Hindlimb muscle (tissue), 1 donor: Measurements from ENCODE around the gene SDR42E1. TPM values are rescaled to one million over a fixed set of nuclear protein-coding genes. Genes with fewer than 3 reads are reported as not detected.
"Not testable (repeated sequence)": the region's sequence is repeated elsewhere in the genome, so short reads cannot be mapped to it uniquely, and the experiment has no call there.

ENCODE experiments used
- DNase-seq: peaks from one replicate; pipeline ENCODE4 v3.0.0-alpha.2; 2013
- polyA plus RNA-seq: library from polyadenylated mRNA; unstranded; fragments of 120-200 nt; gene quantifications from one replicate; pipeline ENCODE4 v1.2.1, GENCODE V29; 2013; ENCODE audit not compliant: insufficient read length

The SDR42E1 gene
- polyA plus RNA-seq, 1 donor: 0.66 TPM

DNA sequence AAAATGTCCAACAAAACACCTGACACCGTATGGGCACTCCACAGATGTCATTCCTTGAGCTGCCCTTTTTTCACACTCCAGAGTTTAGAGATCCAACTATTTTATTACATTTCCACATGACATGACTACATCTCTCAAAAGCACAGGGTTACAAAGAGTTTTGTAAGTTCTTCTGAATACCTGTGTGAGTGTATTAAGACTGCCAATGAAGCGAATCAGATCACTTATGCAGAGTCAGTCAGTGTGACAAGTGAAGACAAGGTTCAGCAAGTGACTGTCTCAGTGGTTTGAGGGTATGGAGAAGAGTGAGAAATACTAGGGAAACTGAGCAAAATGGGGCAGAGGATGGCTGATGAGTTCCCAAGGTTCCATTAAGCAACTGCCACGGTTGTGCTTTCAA, 8.4 kb downstream of the SDR42E1 start:
- no peak for DNase-seq

DNA sequence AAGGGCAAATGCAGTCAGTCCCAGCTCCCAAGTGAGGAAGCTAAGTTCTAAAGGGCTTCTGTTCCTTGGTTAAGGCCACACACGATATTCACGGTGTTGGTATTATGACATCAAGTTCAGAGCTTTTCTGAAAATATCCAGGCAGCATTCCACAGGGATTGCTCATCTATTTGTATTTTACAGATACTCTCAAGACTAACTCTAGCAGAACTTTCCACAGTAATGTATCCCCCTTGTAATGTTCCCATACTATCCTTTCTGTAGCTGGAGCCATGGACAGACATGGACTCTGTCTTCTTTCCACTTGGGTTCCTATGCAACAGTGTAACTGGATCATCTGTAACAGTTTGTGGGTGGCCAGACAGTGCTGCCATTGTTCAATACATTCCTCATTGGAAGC, 13.5 kb downstream of the SDR42E1 start:
- DNase-seq: no peak

- DNase-seq: peak; percentile 82
Measured at GRCh38 chr16:81996664-81997509, 14.4 kb downstream of the SDR42E1 start.

GRCh38 chr16:81995651-81996050, 15.6 kb downstream of the SDR42E1 start:
- DNase-seq: no peak

DNA sequence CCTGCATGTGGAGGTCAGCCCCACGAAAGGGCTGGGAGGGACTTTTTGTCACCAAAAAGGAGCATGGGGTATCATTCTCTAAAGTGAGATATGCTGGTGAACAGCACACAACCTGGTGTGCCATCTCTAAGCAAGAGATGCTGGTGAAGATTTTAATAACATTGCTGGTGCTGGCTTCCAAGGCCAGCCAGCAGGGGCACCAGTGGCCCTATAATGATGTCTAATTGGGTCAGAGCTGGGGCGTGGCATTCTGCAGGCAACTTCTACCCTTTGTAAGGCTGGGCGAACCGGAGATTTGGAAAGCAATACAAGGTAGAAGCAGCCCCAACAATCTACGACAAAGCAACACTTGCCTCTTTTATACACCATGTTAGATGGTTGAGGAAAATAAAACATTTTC, 16.8 kb downstream of the SDR42E1 start:
- DNase-seq: no peak

- no peak for DNase-seq
Measured at GRCh38 chr16:81992859-81993258, 18.4 kb downstream of the SDR42E1 start.

DNA sequence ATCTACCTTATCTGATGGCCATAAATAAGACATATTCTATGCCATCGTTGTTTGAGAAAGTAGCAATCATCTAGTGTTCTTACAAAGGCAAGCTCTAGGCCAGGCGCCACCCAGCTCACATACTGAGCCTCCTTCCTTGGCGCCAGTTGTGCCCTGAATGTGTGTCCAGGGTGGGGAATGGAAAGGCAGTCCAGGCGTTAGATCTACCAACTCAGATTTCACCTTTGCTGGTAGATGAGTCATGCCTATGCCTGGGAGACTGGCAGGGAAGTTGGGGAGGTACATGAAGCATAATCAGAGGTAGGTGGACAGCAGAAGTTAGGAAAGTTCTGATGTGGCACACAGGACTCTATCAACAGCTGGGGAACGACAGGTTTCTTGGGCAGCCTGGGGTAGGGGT, 23.6 kb downstream of the SDR42E1 start:
- no peak for DNase-seq

DNA sequence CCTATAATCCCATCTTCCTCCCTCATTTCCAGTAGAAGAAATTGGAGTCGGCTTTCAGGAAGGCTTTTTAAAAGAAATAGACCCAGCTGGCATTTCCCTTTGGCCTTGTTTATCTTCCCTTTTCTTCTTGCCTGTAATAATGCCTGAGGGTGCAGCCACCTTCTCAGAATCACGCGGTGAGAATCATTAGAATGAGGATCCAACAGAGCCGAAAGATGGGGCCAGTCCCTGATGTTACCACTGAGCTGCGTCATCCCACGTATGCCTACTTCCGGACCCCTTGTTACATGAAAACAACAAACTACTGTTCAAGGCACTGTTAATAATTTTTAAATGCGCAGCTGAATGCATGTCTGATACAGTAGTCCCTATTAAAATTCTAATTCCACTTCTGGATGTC, 24.1 kb downstream of the SDR42E1 start:
- DNase-seq: no peak

- not testable (repeated sequence) for DNase-seq
Measured at GRCh38 chr16:81977335-81977942, 33.8 kb downstream of the SDR42E1 start.

GRCh38 chr16:81975637-81976036, 35.6 kb downstream of the SDR42E1 start:
- no peak for DNase-seq

- no peak for DNase-seq
Measured at GRCh38 chr16:81973737-81974136, 37.5 kb downstream of the SDR42E1 start.

- no peak for DNase-seq
Measured at GRCh38 chr16:81971853-81972252, 39.4 kb downstream of the SDR42E1 start.

GRCh38 chr16:81967358-81967757, 43.9 kb downstream of the SDR42E1 start:
- DNase-seq: no peak

GRCh38 chr16:81964808-81965207, 46.5 kb downstream of the SDR42E1 start:
- no peak for DNase-seq

DNA sequence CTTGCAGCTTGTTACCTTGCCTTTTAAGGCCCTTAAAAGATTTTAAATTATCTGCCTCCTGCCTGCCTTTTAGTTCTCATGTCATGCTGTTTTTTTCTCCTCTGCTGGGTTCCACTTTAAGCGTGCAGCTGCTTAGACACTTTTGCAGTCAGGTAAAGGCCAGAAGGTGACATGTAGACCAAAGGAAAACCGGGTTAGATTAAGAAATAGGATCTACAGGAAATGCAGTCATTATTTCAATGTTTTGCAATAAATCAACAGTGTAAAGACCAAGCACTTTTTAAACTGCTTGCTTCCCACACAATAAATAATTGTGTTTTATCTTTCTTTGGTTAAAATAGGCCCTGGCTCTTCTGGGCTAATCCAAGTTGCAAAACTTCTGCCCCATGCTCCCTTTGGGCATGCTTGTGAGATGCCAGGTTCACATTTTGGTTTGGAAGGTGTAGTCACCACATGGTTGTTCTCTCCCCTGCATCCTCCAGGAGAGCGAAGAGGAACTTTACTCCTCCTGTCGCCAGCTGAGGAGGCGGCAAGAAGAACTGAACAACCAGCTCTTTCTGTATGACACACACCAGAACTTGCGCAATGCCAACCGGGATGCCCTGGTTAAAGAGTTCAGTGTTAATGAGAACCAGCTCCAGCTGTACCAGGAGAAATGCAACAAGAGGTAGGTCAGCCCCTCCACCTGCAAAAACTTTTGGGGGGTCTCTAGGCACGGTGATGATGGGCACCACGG, 54.9 kb downstream of the SDR42E1 start:
- no peak for DNase-seq

DNA sequence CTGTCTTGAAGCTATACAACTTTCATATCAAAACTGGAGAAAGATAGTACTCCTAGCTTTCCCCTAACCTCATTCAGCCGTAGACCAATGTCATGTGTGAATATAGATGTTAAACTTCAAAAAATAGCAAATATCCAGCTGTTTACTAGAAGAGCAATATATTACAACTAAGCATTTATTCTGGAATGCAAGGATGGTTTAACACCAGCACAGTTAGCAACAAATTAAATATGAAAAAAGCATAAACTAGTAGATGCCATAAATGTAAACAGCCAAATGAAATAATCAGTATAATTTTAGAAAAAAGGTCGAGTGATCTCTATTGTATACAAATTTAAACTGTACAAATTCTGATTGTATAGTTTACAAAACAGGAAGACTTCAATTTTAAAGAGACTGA, 59.7 kb downstream of the SDR42E1 start:
- no peak for DNase-seq

GRCh38 chr16:81946206-81946605, 65.1 kb downstream of the SDR42E1 start:
- no peak for DNase-seq

DNA sequence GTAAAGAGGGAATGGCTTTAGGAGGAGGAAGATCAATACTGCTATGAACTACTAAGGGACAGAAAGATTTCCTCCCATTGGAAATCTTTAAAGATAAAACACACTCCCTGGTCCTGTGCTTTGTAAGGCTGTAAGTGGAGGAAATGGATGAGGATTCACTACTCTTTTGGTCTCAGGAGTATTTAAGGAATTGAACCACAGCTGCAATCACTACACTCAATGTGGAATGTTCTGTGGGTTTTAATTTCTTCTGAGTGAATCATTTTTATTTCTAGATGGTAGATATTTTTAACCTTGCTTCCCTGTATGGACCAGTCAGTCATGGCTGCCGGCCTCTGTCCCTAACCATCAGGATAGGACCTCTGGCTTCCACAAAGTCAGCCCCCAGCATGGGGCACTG, 65.6 kb downstream of the SDR42E1 start:
- DNase-seq: no peak

DNA sequence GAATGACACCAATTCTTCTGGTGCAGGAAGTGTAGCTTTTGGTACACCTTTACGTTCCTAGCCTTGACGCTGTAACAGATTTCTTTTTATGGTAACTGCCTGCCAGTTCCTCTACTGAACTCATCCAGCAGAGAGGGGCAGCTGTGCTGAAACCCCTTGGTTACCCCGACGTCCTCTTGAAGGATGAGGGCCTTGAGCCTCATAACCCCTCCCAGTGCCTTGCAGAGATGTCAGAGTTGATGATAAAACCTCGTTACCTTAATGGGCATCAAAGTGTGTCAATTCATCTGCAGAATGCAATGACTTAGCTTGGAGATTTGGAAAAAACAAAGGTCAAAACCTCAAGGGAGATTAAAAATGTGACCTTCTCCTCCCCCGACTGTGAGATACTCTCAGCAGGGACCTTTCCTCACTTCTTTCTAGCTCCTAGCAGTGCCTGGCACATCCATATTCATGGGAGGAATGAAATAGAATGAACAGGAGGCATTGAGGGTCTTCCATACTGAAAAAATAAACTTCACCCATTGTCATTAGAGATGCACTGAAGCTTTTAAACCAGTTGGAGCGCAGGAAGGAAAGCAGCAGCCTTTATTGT, 69.2 kb downstream of the SDR42E1 start:
- DNase-seq: no peak

DNA sequence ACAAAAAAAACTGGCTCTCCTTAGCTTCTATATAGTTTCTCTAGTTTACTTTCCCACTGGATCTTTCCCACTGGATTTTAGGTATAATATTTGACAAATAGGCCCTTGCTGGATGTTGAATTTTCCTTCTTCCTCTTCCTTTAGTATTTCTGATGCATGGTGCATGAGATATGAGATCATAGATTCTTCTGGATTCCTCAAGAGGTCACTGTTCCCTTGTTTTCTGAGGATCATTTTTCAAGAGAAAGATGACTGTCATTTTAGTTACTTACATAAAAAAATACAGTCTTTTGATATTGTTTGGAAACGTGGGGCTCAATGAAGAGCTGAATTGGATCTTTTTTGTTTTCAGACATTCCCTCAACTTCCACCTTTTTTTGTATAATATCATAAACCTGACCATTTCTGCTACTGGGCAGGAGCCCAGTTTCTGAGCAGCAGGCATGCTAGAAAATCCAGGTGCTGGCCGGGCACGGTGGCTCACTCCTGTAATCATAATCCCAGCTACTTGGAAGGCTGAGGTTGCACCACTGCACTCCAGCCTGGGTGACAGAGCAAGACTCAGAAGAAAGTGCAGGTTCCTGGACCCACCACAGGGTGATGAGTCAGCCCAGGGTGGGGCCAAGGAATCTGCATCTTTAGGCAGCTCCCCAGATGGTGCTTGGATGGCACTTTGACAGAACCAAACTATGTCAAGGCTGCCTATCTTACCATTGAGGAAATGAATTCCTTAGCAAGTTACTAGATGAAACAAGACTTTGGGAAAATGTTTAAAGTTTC, 70.3 kb downstream of the SDR42E1 start:
- DNase-seq: peak; percentile 29

DNA sequence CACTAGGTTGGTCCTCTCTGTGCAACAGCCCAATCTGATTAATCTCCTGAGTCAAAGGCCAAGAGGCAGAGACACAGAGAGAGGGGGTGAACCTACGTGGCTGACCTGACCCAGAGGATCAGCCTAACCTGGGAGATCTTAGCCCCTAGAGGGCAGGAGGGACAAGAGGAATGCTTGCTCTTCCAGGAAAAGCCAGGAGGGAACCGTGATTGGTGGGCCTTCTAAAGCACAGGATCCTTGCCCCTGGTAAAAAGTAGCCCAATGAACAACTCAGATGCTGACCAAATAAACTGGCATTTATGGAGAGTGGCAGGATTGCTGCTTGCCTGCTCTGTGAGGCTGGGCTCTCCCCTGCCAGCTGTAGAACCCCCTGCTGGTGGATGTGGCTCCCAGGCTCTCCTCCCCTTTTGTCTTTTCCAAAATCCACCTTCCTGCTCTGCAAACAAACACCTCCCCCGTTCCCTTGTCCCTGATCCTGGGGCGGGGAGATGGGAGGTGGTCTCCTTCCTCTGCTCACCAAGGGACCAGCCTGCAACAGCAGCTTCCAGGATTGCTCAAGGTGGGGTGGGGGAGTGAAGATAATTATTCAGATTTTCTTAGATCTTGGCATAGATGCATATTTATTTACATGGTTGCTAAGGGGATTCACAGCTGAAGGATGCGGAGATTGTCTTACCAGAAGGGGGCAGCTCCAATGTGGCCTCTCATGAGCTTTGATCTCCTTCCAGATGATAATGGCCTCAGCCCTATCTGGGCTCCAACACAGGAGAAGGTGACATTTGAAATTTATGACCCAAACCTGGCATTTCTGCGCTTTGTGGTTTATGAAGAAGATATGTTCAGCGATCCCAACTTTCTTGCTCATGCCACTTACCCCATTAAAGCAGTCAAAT, 71.9 kb downstream of the SDR42E1 start:
- no peak for DNase-seq
